Stimulated activated effector memory CD8-positive, alpha-beta T cell treated with anti-CD3 and anti-CD28 coated beads, Interleukin-12 subunit alpha, Interleukin-12 subunit beta, amount 100 ng/mL, for 72 hours (primary cell): ENCODE results near the gene CLK2.

ENCODE experiments used
- ATAC-seq: fragments of 150-1000 bp; cut with Tn5 transposase; 2 replicates; pipeline ENCODE4 v1.10.0; 2021
- DNase-seq, 2 donors: peaks; one replicate each; pipeline ENCODE4 v3.0.0; 2021 to 2022; ENCODE audit warnings: low spot score in 2 of 2
- H3K27ac Mint-ChIP-seq: one replicate; pipeline ENCODE4 v1.8.0; 2022; ENCODE audit warnings: mild to moderate bottlenecking, mixed read lengths
- H3K36me3 Mint-ChIP-seq: one replicate; pipeline ENCODE4 v1.8.0; 2022; ENCODE audit warnings: mild to moderate bottlenecking, mixed read lengths
- H3K4me1 Mint-ChIP-seq: one replicate; pipeline ENCODE4 v1.8.0; 2022; ENCODE audit warnings: mixed read lengths
- H3K4me3 Mint-ChIP-seq: one replicate; pipeline ENCODE4 v1.8.0; 2022; ENCODE audit warnings: mild to moderate bottlenecking, mixed read lengths
- H3K9me3 Mint-ChIP-seq: one replicate; pipeline ENCODE4 v1.8.0; 2022; ENCODE audit warnings: mixed read lengths

CLK2 gene

GRCh38 chr1:155273343-155274245 is at the start of gene CLK2:
TSS of gene CLK2 (minus strand) at chr1:155273504. CDS start at chr1:155270977, 2,527 bp downstream.
- ATAC-seq (peak; percentile 93), DNase-seq (peak; percentile 89 to 96)
- H3K27ac Mint-ChIP-seq, result peak within 1 kb of the TSS; percentile 87
- peaks cover 50% of the 10 kb centered on the region for H3K36me3 Mint-ChIP-seq
- peak within 1 kb of the TSS; percentile 82 for H3K4me3 Mint-ChIP-seq
- peaks cover 40% of the 10 kb centered on the region for H3K4me1 Mint-ChIP-seq
- H3K9me3 Mint-ChIP-seq, result no peaks in the 10 kb centered on the region

GRCh38 chr1:155322571-155322952 is 49.3 kb upstream of the CLK2 start:
- peaks cover 49% of the 10 kb centered on the region for H3K36me3 Mint-ChIP-seq
- no peak for ATAC-seq
- H3K9me3 Mint-ChIP-seq, result no peaks in the 10 kb centered on the region
- peaks cover 55% of the 10 kb centered on the region for H3K4me1 Mint-ChIP-seq
- no peak overlapping the region for H3K27ac Mint-ChIP-seq
- peak overlapping the region; percentile 82 for H3K4me3 Mint-ChIP-seq
- no peak for DNase-seq

GRCh38 chr1:155321639-155322503 is 48.6 kb upstream of the CLK2 start:
- Mint-ChIP-seq H3K4me3 (peak overlapping the region; percentile 82), H3K27ac (no peak overlapping the region), H3K9me3 (no peaks in the 10 kb centered on the region), H3K36me3 (peaks cover 50% of the 10 kb centered on the region), H3K4me1 (peaks cover 55% of the 10 kb centered on the region)
- no peak for DNase-seq
- ATAC-seq, result no peak

- peak within 1 kb of the TSS; percentile 82 for H3K4me3 Mint-ChIP-seq
- ATAC-seq (peak; percentile 5), DNase-seq (peak; percentile 29 to 81)
- H3K36me3 Mint-ChIP-seq, result peaks cover 59% of the 10 kb centered on the region
- H3K4me1 Mint-ChIP-seq, result peaks cover 47% of the 10 kb centered on the region
- peak within 1 kb of the TSS; percentile 0 for H3K27ac Mint-ChIP-seq
- H3K9me3 Mint-ChIP-seq, result no peaks in the 10 kb centered on the region
These were observed 47.6 kb upstream of the CLK2 start, which contains the start of gene RUSC1 for GRCh38 chr1:155320661-155321617. TSS of gene RUSC1 (plus strand) at chr1:155320894. CDS start at chr1:155321774, 880 bp downstream.

GRCh38 chr1:155320252-155320651 is 46.9 kb upstream of the CLK2 start:
- Mint-ChIP-seq H3K27ac (peak overlapping the region; percentile 0), H3K36me3 (peaks cover 66% of the 10 kb centered on the region)

GRCh38 chr1:155319536-155319935 is 46.2 kb upstream of the CLK2 start:
- Mint-ChIP-seq H3K4me3 (no peak overlapping the region), H3K4me1 (peaks cover 39% of the 10 kb centered on the region), H3K27ac (no peak overlapping the region), H3K36me3 (peaks cover 73% of the 10 kb centered on the region), H3K9me3 (no peaks in the 10 kb centered on the region)
- ATAC-seq (no peak), DNase-seq (no peak)

More at GRCh38 chr1:155320252-155320651, 46.9 kb upstream of the CLK2 start:
- DNase-seq (no peak), ATAC-seq (no peak)
- Mint-ChIP-seq H3K9me3 (no peaks in the 10 kb centered on the region), H3K4me3 (peak overlapping the region; percentile 82), H3K4me1 (peaks cover 40% of the 10 kb centered on the region)

- DNase-seq (no peak), ATAC-seq (no peak)
- no peak overlapping the region for H3K4me3 Mint-ChIP-seq
- H3K36me3 Mint-ChIP-seq, result peaks cover 81% of the 10 kb centered on the region
- peak overlapping the region; percentile 48 for H3K27ac Mint-ChIP-seq
- peaks cover 45% of the 10 kb centered on the region for H3K4me1 Mint-ChIP-seq
- H3K9me3 Mint-ChIP-seq, result no peaks in the 10 kb centered on the region
These were observed 44.8 kb upstream of the CLK2 start for GRCh38 chr1:155318082-155318481.

GRCh38 chr1:155316922-155317321 is 43.6 kb upstream of the CLK2 start:
- peaks cover 46% of the 10 kb centered on the region for H3K4me1 Mint-ChIP-seq
- ATAC-seq (no peak), DNase-seq (no peak)
- no peak overlapping the region for H3K4me3 Mint-ChIP-seq
- H3K9me3 Mint-ChIP-seq, result no peaks in the 10 kb centered on the region
- H3K27ac Mint-ChIP-seq, result no peak overlapping the region
- peaks cover 93% of the 10 kb centered on the region for H3K36me3 Mint-ChIP-seq

GRCh38 chr1:155313261-155313660 is 40.0 kb upstream of the CLK2 start:
- Mint-ChIP-seq H3K9me3 (no peaks in the 10 kb centered on the region), H3K27ac (peak overlapping the region; percentile 65), H3K4me3 (no peak overlapping the region), H3K36me3 (peaks cover 96% of the 10 kb centered on the region), H3K4me1 (peaks cover 34% of the 10 kb centered on the region)
- ATAC-seq (no peak), DNase-seq (no peak)

GRCh38 chr1:155309423-155310021 is 36.2 kb upstream of the CLK2 start:
- no peak for DNase-seq
- H3K4me3 Mint-ChIP-seq, result peak overlapping the region; percentile 96
- peaks cover 34% of the 10 kb centered on the region for H3K4me1 Mint-ChIP-seq
- no peak for ATAC-seq
- peak overlapping the region; percentile 97 for H3K27ac Mint-ChIP-seq
- no peaks in the 10 kb centered on the region for H3K9me3 Mint-ChIP-seq
- H3K36me3 Mint-ChIP-seq, result peaks cover 66% of the 10 kb centered on the region

GRCh38 chr1:155308493-155309422 is 35.5 kb upstream of the CLK2 start, which contains the start of gene FDPS:
TSS of gene FDPS (plus strand) at chr1:155308866. CDS start at chr1:155309790, 924 bp downstream.
- Mint-ChIP-seq H3K4me1 (peaks cover 34% of the 10 kb centered on the region), H3K27ac (peak within 1 kb of the TSS; percentile 97), H3K9me3 (no peaks in the 10 kb centered on the region), H3K4me3 (peak within 1 kb of the TSS; percentile 96), H3K36me3 (peaks cover 58% of the 10 kb centered on the region)
- ATAC-seq (peak; percentile 99), DNase-seq (peak; percentile 81 to 96)

- ATAC-seq (no peak), DNase-seq (no peak)
- H3K4me1 Mint-ChIP-seq, result peaks cover 25% of the 10 kb centered on the region
- H3K9me3 Mint-ChIP-seq, result no peaks in the 10 kb centered on the region
- H3K36me3 Mint-ChIP-seq, result peaks cover 44% of the 10 kb centered on the region
- no peak overlapping the region for H3K27ac Mint-ChIP-seq
- peak overlapping the region; percentile 96 for H3K4me3 Mint-ChIP-seq
These were observed 34.0 kb upstream of the CLK2 start for GRCh38 chr1:155307247-155307740.

GRCh38 chr1:155305881-155306391 is 32.6 kb upstream of the CLK2 start:
- H3K36me3 Mint-ChIP-seq, result peaks cover 30% of the 10 kb centered on the region
- H3K4me1 Mint-ChIP-seq, result peaks cover 11% of the 10 kb centered on the region
- no peak overlapping the region for H3K4me3 Mint-ChIP-seq
- H3K9me3 Mint-ChIP-seq, result no peaks in the 10 kb centered on the region
- no peak for DNase-seq
- no peak for ATAC-seq
- peak overlapping the region; percentile 35 for H3K27ac Mint-ChIP-seq
